ENCODE results near the gene FAM227B.

- TF ChIP-seq CTCF (IDR thresholded peaks at IDR 0.05) (no peak), POLR2A (IDR thresholded peaks at IDR 0.05) (no peak)
These were observed 90.5 kb downstream of the FAM227B start for GRCh38 chr15:49530092-49530491.

All from testis (tissue), 2 donors.